CD4-positive, alpha-beta T cell treated with Interleukin-4 for 1 hour (primary cell): Measurements from ENCODE around the gene DIPK1A.

Experiments used
- DNase-seq, 2 donors: peaks; one replicate each; pipeline ENCODE4 v3.0.0-alpha.2; 2020 to 2022

The DIPK1A gene

GRCh38 chr1:92949937-92950817 lies 11.1 kb downstream of the DIPK1A start:
- no peak for DNase-seq

GRCh38 chr1:92948071-92948470 lies 13.2 kb downstream of the DIPK1A start:
- no peak for DNase-seq

- DNase-seq, result no peak
Measured at GRCh38 chr1:92945748-92946270, 15.5 kb downstream of the DIPK1A start.

- DNase-seq, result no peak
Measured at GRCh38 chr1:92944901-92945747, 16.1 kb downstream of the DIPK1A start.

GRCh38 chr1:92943502-92943847 lies 17.8 kb downstream of the DIPK1A start:
- DNase-seq, result no peak

GRCh38 chr1:92940541-92940940 lies 20.7 kb downstream of the DIPK1A start:
- no peak for DNase-seq

- no peak for DNase-seq
Measured at GRCh38 chr1:92937731-92938130, 23.5 kb downstream of the DIPK1A start.

GRCh38 chr1:92936865-92937264 lies 24.4 kb downstream of the DIPK1A start:
- DNase-seq, result no peak

- no peak for DNase-seq
Measured at GRCh38 chr1:92934395-92935378, 26.6 kb downstream of the DIPK1A start.

- no peak for DNase-seq
Measured at GRCh38 chr1:92933459-92933858, 27.8 kb downstream of the DIPK1A start.

- DNase-seq, result no peak
Measured at GRCh38 chr1:92931691-92932090, 29.6 kb downstream of the DIPK1A start.

- no peak for DNase-seq
Measured at GRCh38 chr1:92929461-92929860, 31.8 kb downstream of the DIPK1A start.

- DNase-seq, result no peak
Measured at GRCh38 chr1:92927870-92928269, 33.4 kb downstream of the DIPK1A start.

GRCh38 chr1:92926873-92927272 lies 34.4 kb downstream of the DIPK1A start:
- no peak for DNase-seq

GRCh38 chr1:92924501-92924900 lies 36.8 kb downstream of the DIPK1A start:
- DNase-seq, result no peak

GRCh38 chr1:92923664-92924063 lies 37.6 kb downstream of the DIPK1A start:
- no peak for DNase-seq

GRCh38 chr1:92922356-92923035 lies 38.8 kb downstream of the DIPK1A start:
- DNase-seq, result no peak

GRCh38 chr1:92921031-92922023 lies 39.9 kb downstream of the DIPK1A start:
- no peak for DNase-seq

- DNase-seq, result no peak
Measured at GRCh38 chr1:92916899-92917298, 44.4 kb downstream of the DIPK1A start.

- DNase-seq, result no peak
Measured at GRCh38 chr1:92915547-92915946, 45.7 kb downstream of the DIPK1A start.
